ENCODE measurements around the gene E2F3. TPM values are rescaled to one million over a fixed set of nuclear protein-coding genes. Genes with fewer than 3 reads are reported as not detected.

E2F3 gene
- polyA plus RNA-seq, 2 donors: 3.4 to 3.9 TPM

DNA sequence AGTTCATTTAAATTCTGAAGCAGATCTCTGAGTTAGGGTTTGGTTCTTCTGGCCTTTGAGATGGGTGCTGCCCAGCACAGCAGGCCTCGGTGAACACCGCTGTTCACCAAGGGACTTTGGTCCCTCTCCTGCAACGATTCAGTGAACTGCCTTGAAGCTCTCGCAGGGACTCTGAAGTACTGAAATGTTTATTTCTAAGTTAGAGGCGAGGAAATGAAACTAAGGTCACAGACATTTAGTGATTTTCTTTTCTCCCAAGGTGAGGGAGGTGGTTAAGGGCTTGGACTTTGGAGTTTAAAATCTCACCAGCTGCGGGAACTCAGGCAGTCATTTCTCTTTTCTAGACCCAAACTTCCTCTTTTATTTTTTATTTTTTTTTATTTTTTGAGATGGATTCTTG is 26.2 kb downstream of the E2F3 start:
- Histone ChIP-seq H3K27ac (ENCODE audit: low read depth in 2 of 2, low read length in 1 of 2) (no peak overlapping the region), H3K4me3 (ENCODE audit: low read depth in 1 of 2, low read length in 2 of 2) (no peak overlapping the region), H3K36me3 (ENCODE audit: control insufficient read depth in 2 of 2, insufficient read depth in 2 of 2, low read length in 1 of 2) (no peaks in the 10 kb centered on the region), H3K9me3 (ENCODE audit: control insufficient read depth in 2 of 2, insufficient read depth in 1 of 2, low read depth in 1 of 2, low read length in 1 of 2) (no peaks in the 10 kb centered on the region), H3K27me3 (ENCODE audit: control insufficient read depth in 1 of 2, insufficient read depth in 2 of 2, low read length in 2 of 2) (no peaks in the 10 kb centered on the region), H3K4me1 (ENCODE audit: control insufficient read depth in 2 of 2, insufficient read depth in 2 of 2, low read length in 1 of 2) (no peaks in the 10 kb centered on the region)
- 63 to 71% methylated on average over 6 of the region's 6 CpGs for WGBS, 2 donors

DNA sequence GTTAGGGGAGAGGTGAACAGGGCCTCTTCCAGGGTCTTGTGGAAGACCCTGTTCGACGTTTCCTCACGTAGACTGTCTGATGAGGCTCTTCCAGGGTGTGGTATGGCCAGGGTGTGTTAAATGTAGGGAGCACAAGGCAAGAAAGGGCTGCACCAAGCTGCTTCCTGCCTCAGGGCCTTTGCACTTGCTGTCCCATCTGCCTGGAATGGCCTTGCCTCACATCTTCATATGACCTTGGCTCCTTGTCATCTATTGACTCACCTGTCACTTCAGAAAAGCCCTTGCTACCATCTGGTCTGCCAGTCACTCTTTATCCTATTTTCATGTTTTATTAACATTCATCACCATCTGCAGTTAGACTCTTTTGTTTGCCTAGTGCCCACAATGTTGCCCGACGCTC is 31.0 kb downstream of the E2F3 start:
- Histone ChIP-seq H3K4me3 (ENCODE audit: low read depth in 1 of 2, low read length in 2 of 2) (no peak overlapping the region), H3K36me3 (ENCODE audit: control insufficient read depth in 2 of 2, insufficient read depth in 2 of 2, low read length in 1 of 2) (no peaks in the 10 kb centered on the region), H3K27ac (ENCODE audit: low read depth in 2 of 2, low read length in 1 of 2) (no peak overlapping the region), H3K27me3 (ENCODE audit: control insufficient read depth in 1 of 2, insufficient read depth in 2 of 2, low read length in 2 of 2) (no peaks in the 10 kb centered on the region), H3K9me3 (ENCODE audit: control insufficient read depth in 2 of 2, insufficient read depth in 1 of 2, low read depth in 1 of 2, low read length in 1 of 2) (no peaks in the 10 kb centered on the region), H3K4me1 (ENCODE audit: control insufficient read depth in 2 of 2, insufficient read depth in 2 of 2, low read length in 1 of 2) (no peaks in the 10 kb centered on the region)
- 96 to 97% methylated on average over 5 of the region's 5 CpGs for WGBS, 2 donors

DNA sequence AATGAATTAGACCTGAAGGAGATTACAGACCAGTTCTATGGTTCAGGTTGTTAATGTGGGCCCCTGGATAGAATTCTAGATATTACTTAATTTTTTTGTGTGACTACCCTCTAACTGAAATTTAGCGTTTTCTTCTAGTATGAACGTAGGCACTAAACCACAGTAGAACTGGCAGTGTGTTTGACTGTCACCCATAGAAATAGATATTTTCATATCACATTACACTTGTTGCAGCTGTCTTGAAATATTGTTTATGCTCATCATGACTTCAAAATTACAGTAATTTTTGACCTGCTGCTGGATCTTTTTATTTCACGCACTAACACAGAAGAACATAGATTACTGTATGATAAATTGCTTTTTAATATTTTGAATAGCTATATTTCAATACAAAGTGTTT is 31.6 kb downstream of the E2F3 start:
- WGBS, 2 donors: 94 to 96% methylated on average over 3 of the region's 3 CpGs
- Histone ChIP-seq H3K4me1 (ENCODE audit: control insufficient read depth in 2 of 2, insufficient read depth in 2 of 2, low read length in 1 of 2) (no peaks in the 10 kb centered on the region), H3K27ac (ENCODE audit: low read depth in 2 of 2, low read length in 1 of 2) (no peak overlapping the region)

DNA sequence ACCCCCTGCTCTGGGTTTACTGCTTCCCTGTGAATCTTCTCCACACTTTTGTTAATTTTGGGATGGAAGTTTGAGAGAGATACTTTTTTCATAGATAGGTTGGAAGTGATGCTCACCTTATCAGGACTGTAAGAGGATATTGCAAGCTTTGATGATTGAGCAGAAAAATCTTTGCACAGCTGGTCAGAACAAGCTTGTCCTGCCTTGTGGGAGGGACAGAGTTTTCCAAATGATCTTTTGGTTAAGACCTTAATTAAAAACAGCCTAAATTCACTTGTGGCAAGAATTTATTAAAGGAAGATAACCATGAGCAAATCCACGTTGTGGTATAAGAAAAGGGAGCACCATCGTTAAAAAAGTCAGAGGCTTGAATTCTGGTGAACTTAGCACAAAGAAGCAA is 32.2 kb downstream of the E2F3 start:
- Histone ChIP-seq H3K36me3 (ENCODE audit: control insufficient read depth in 2 of 2, insufficient read depth in 2 of 2, low read length in 1 of 2) (no peaks in the 10 kb centered on the region), H3K4me3 (ENCODE audit: low read depth in 1 of 2, low read length in 2 of 2) (no peak overlapping the region), H3K4me1 (ENCODE audit: control insufficient read depth in 2 of 2, insufficient read depth in 2 of 2, low read length in 1 of 2) (no peaks in the 10 kb centered on the region), H3K27ac (ENCODE audit: low read depth in 2 of 2, low read length in 1 of 2) (no peak overlapping the region), H3K27me3 (ENCODE audit: control insufficient read depth in 1 of 2, insufficient read depth in 2 of 2, low read length in 2 of 2) (no peaks in the 10 kb centered on the region), H3K9me3 (ENCODE audit: control insufficient read depth in 2 of 2, insufficient read depth in 1 of 2, low read depth in 1 of 2, low read length in 1 of 2) (no peaks in the 10 kb centered on the region)
- WGBS, 2 donors: 88 to 91% methylated on average over 2 of the region's 2 CpGs

More for the DNA sequence above, 31.6 kb downstream of the E2F3 start:
- no peaks in the 10 kb centered on the region for H3K27me3 ChIP-seq (ENCODE audit: control insufficient read depth in 1 of 2, insufficient read depth in 2 of 2, low read length in 2 of 2)
- H3K36me3 ChIP-seq (ENCODE audit: control insufficient read depth in 2 of 2, insufficient read depth in 2 of 2, low read length in 1 of 2): no peaks in the 10 kb centered on the region
- H3K4me3 ChIP-seq (ENCODE audit: low read depth in 1 of 2, low read length in 2 of 2): no peak overlapping the region
- no peaks in the 10 kb centered on the region for H3K9me3 ChIP-seq (ENCODE audit: control insufficient read depth in 2 of 2, insufficient read depth in 1 of 2, low read depth in 1 of 2, low read length in 1 of 2)

DNA sequence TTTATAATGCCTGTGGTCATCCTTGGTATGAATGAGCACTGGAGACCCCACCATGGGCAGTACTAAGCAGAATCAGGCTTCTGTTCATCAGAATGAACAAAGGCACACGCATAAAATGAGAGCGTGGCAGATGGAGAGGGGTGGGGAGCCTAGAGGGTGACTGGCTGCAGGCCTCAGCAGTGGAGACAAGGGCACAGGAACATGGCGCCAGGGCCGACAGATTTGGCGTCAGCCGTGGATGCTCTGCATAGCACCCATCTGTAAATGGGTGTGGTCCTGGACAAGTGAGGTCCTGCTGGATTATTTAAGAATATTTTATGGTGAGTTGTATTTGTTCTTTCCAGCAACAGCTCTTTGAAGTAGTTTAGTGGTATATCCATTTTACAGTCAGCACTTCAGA is 33.1 kb downstream of the E2F3 start:
- H3K4me1 ChIP-seq (ENCODE audit: control insufficient read depth in 2 of 2, insufficient read depth in 2 of 2, low read length in 1 of 2): no peaks in the 10 kb centered on the region
- no peak overlapping the region for H3K27ac ChIP-seq (ENCODE audit: low read depth in 2 of 2, low read length in 1 of 2)
- H3K4me3 ChIP-seq (ENCODE audit: low read depth in 1 of 2, low read length in 2 of 2): no peak overlapping the region
- H3K27me3 ChIP-seq (ENCODE audit: control insufficient read depth in 1 of 2, insufficient read depth in 2 of 2, low read length in 2 of 2): no peaks in the 10 kb centered on the region
- WGBS, 2 donors: 81 to 94% methylated on average over 6 of the region's 6 CpGs
- no peaks in the 10 kb centered on the region for H3K36me3 ChIP-seq (ENCODE audit: control insufficient read depth in 2 of 2, insufficient read depth in 2 of 2, low read length in 1 of 2)
- H3K9me3 ChIP-seq (ENCODE audit: control insufficient read depth in 2 of 2, insufficient read depth in 1 of 2, low read depth in 1 of 2, low read length in 1 of 2): no peaks in the 10 kb centered on the region

DNA sequence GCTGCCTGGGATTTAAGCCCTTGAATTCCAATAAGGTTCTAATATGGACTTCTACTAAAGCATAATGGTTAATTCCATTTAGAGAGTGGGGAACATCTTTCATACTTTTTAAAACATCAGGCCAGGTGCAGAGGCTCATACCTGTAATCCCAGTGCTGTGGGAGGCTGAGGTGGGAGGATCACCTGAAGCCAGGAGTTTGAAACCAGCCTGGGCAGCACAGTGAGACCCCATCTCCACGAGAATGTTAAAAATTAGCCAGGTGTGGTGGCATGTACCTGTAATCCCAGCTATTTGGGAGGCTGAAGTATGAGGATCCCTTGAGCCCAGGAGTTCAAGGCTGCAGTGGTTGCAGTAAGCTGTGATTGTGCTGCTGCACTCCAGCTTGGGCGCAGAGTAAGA is 35.0 kb downstream of the E2F3 start:
- H3K36me3 ChIP-seq (ENCODE audit: control insufficient read depth in 2 of 2, insufficient read depth in 2 of 2, low read length in 1 of 2): no peaks in the 10 kb centered on the region
- H3K27ac ChIP-seq (ENCODE audit: low read depth in 2 of 2, low read length in 1 of 2): no peak overlapping the region
- no peaks in the 10 kb centered on the region for H3K27me3 ChIP-seq (ENCODE audit: control insufficient read depth in 1 of 2, insufficient read depth in 2 of 2, low read length in 2 of 2)
- no peaks in the 10 kb centered on the region for H3K9me3 ChIP-seq (ENCODE audit: control insufficient read depth in 2 of 2, insufficient read depth in 1 of 2, low read depth in 1 of 2, low read length in 1 of 2)
- H3K4me1 ChIP-seq (ENCODE audit: control insufficient read depth in 2 of 2, insufficient read depth in 2 of 2, low read length in 1 of 2): no peaks in the 10 kb centered on the region
- 97 to 100% methylated on average over 2 of the region's 2 CpGs for WGBS, 2 donors
- H3K4me3 ChIP-seq (ENCODE audit: low read depth in 1 of 2, low read length in 2 of 2): no peak overlapping the region

DNA sequence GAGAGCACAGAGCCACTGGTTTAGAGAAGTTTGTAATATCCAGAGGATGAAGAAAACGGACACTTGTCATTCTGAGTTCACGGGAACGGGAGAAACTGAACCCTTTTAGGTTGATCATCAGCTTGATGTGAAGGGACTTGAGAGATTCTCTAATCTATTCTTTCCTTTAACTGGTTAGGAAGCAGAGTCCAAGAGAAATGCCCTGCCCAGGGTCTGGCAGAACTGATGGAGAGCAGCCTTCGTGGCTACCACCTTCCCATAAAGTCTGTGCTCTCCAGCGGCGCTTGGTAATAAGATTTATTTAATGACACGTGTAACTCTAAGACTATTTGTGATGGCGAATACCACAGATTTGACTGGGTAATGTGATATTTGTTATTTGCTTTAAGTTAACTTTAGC is 36.0 kb downstream of the E2F3 start:
- no peaks in the 10 kb centered on the region for H3K27me3 ChIP-seq (ENCODE audit: control insufficient read depth in 1 of 2, insufficient read depth in 2 of 2, low read length in 2 of 2)
- no peak overlapping the region for H3K4me3 ChIP-seq (ENCODE audit: low read depth in 1 of 2, low read length in 2 of 2)
- no peaks in the 10 kb centered on the region for H3K9me3 ChIP-seq (ENCODE audit: control insufficient read depth in 2 of 2, insufficient read depth in 1 of 2, low read depth in 1 of 2, low read length in 1 of 2)
- no peak overlapping the region for H3K27ac ChIP-seq (ENCODE audit: low read depth in 2 of 2, low read length in 1 of 2)
- WGBS, 2 donors: 97% methylated on average over 8 of the region's 8 CpGs
- H3K36me3 ChIP-seq (ENCODE audit: control insufficient read depth in 2 of 2, insufficient read depth in 2 of 2, low read length in 1 of 2): no peaks in the 10 kb centered on the region
- no peaks in the 10 kb centered on the region for H3K4me1 ChIP-seq (ENCODE audit: control insufficient read depth in 2 of 2, insufficient read depth in 2 of 2, low read length in 1 of 2)

DNA sequence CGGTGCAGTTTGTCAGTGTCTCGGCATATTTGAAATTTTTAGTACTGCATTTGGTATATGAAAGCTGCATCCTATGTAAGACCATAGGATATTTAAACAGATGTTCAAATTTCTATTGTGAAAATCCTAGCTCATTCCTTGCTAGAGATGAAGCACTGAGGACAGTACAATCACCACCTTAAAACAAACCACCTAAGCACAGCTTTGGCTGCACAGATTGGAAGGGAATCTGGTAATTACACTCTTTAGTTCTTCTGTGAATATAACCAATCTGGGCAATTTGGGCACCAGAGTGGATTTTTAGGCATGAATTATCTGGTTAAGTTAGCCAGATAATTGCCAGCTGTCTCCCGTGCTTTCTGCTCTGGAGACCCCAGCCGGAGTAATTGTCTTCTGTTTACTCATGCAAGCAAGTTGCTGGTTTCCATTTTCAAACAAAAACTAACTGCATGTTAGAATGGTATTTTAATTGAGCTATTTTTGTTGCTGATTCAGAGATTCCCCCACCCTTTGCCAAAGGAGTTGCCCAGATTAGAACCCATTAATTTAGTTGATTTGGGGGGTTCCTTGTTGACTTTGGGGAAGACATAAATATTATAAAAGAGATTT is 36.9 kb downstream of the E2F3 start:
- WGBS, 2 donors: 81 to 84% methylated on average over 4 of the region's 4 CpGs
- Histone ChIP-seq H3K27me3 (ENCODE audit: control insufficient read depth in 1 of 2, insufficient read depth in 2 of 2, low read length in 2 of 2) (no peaks in the 10 kb centered on the region), H3K9me3 (ENCODE audit: control insufficient read depth in 2 of 2, insufficient read depth in 1 of 2, low read depth in 1 of 2, low read length in 1 of 2) (no peaks in the 10 kb centered on the region), H3K27ac (ENCODE audit: low read depth in 2 of 2, low read length in 1 of 2) (no peak overlapping the region), H3K36me3 (ENCODE audit: control insufficient read depth in 2 of 2, insufficient read depth in 2 of 2, low read length in 1 of 2) (no peaks in the 10 kb centered on the region), H3K4me3 (ENCODE audit: low read depth in 1 of 2, low read length in 2 of 2) (no peak overlapping the region), H3K4me1 (ENCODE audit: control insufficient read depth in 2 of 2, insufficient read depth in 2 of 2, low read length in 1 of 2) (no peaks in the 10 kb centered on the region)

DNA sequence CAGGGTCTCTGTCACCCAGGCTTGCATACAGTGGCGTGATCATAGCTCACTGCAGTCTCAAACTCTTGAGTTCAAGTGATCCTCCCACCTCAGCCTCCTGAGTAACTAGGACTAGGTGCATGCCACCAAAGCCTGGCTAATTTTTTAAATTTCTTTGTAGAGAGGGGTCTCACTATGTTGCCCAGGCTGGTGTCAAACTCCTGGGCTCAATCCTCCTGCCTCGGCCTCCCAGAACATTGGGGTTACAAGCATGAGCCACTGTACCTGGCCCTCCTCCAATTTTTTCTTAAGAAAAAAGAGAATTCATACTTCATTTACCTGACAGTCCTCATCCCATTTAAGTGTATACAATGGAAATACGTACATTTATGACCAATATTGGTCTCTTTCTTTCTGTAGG is 37.9 kb downstream of the E2F3 start:
- H3K4me3 ChIP-seq (ENCODE audit: low read depth in 1 of 2, low read length in 2 of 2): no peak overlapping the region
- no peaks in the 10 kb centered on the region for H3K9me3 ChIP-seq (ENCODE audit: control insufficient read depth in 2 of 2, insufficient read depth in 1 of 2, low read depth in 1 of 2, low read length in 1 of 2)
- WGBS, 2 donors: 92 to 96% methylated on average over 3 of the region's 3 CpGs
- no peaks in the 10 kb centered on the region for H3K4me1 ChIP-seq (ENCODE audit: control insufficient read depth in 2 of 2, insufficient read depth in 2 of 2, low read length in 1 of 2)
- H3K36me3 ChIP-seq (ENCODE audit: control insufficient read depth in 2 of 2, insufficient read depth in 2 of 2, low read length in 1 of 2): no peaks in the 10 kb centered on the region
- no peaks in the 10 kb centered on the region for H3K27me3 ChIP-seq (ENCODE audit: control insufficient read depth in 1 of 2, insufficient read depth in 2 of 2, low read length in 2 of 2)
- H3K27ac ChIP-seq (ENCODE audit: low read depth in 2 of 2, low read length in 1 of 2): no peak overlapping the region

DNA sequence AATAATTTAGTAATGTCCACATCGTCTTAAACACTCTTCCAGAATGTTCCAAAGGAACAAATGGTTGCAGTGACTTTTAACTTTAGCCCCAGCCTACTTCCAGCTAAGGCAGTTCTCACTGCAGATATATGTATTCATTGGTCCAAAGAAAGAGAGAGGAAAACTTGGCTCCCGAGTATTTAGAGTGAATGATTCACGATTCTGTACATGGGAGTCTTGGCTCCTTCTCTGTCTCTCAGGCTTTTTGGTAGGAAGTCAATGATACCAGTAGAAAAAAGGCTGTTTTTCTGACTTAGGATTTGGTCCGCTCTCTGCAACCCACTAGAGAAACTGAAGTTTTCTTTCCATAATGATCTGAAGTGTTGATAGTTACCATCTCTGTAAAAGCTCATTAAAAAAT is 38.6 kb downstream of the E2F3 start:
- Histone ChIP-seq H3K27ac (ENCODE audit: low read depth in 2 of 2, low read length in 1 of 2) (no peak overlapping the region), H3K4me3 (ENCODE audit: low read depth in 1 of 2, low read length in 2 of 2) (no peak overlapping the region), H3K9me3 (ENCODE audit: control insufficient read depth in 2 of 2, insufficient read depth in 1 of 2, low read depth in 1 of 2, low read length in 1 of 2) (no peaks in the 10 kb centered on the region), H3K36me3 (ENCODE audit: control insufficient read depth in 2 of 2, insufficient read depth in 2 of 2, low read length in 1 of 2) (no peaks in the 10 kb centered on the region), H3K4me1 (ENCODE audit: control insufficient read depth in 2 of 2, insufficient read depth in 2 of 2, low read length in 1 of 2) (no peaks in the 10 kb centered on the region), H3K27me3 (ENCODE audit: control insufficient read depth in 1 of 2, insufficient read depth in 2 of 2, low read length in 2 of 2) (no peaks in the 10 kb centered on the region)
- WGBS, 2 donors: 84 to 87% methylated on average over 4 of the region's 4 CpGs
